ENCODE data around the gene OSBPL2.

DNA sequence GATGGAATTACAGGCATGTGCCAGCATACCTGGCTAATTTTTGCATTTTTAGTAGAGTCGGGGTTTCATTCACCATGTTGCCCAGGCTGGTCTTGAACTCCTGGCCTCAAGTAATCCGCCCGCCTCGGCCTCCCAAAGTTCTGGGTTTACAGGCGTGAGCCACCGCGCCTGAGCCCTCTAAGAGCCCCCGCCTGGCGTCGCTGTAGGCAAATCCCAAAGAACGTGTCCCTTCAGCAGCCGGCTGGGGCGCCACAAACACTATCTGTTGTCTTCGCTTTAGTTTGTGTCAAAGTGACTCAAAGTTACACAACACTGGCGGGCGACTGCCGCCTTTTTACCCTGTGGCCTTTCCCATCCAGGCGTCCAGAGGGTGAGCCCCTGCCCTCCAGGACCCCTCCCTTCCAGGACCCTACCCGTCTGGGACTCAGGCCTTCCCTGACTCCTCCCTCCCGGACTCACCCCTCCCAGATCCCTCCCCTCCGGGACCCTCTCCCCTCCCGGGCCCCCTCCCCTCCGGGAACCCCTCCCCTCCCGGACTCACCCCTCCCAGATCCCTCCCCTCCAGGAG is 63.5 kb downstream of the OSBPL2 start:
- TF ChIP-seq, protein P1, sequence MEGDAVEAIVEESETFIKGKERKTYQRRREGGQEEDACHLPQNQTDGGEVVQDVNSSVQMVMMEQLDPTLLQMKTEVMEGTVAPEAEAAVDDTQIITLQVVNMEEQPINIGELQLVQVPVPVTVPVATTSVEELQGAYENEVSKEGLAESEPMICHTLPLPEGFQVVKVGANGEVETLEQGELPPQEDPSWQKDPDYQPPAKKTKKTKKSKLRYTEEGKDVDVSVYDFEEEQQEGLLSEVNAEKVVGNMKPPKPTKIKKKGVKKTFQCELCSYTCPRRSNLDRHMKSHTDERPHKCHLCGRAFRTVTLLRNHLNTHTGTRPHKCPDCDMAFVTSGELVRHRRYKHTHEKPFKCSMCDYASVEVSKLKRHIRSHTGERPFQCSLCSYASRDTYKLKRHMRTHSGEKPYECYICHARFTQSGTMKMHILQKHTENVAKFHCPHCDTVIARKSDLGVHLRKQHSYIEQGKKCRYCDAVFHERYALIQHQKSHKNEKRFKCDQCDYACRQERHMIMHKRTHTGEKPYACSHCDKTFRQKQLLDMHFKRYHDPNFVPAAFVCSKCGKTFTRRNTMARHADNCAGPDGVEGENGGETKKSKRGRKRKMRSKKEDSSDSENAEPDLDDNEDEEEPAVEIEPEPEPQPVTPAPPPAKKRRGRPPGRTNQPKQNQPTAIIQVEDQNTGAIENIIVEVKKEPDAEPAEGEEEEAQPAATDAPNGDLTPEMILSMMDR (IDR thresholded peaks at IDR 0.05): peak; percentile 75
- no peak for TF ChIP-seq EZH2phosphoT487 (IDR thresholded peaks at IDR 0.05)
- TF ChIP-seq EZH2 (IDR thresholded peaks at IDR 0.05): no peak

All from neural progenitor cell (in vitro differentiated cells).